ENCODE measurements around the gene ZNF853. TPM values are rescaled to one million over a fixed set of nuclear protein-coding genes. Genes with fewer than 3 reads are reported as not detected.

ZNF853 gene
- polyA plus RNA-seq, 1 donor (not counting 4 experiments of a cell fraction or from before 2014, with no cell fraction given) = 0.03 TPM

GRCh38 chr7:6577369-6578113 is 37.9 kb upstream of the ZNF853 start, which contains the start of gene ZDHHC4:
Gene ZDHHC4, plus strand, starts transcription at chr7:6577454. Its CDS starts 3,108 bp downstream, at chr7:6580562.
- H3K36me3 ChIP-seq (ENCODE audit: control insufficient read depth in 2 of 2, extremely low read depth in 1 of 2, insufficient read depth in 2 of 2, low read length in 2 of 2) = peaks cover 2 to 4% of the 10 kb centered on the region in 2 experiments
- H3K9me3 ChIP-seq (ENCODE audit: control insufficient read depth, low read depth, low read length) = no peaks in the 10 kb centered on the region
- no peaks in the 10 kb centered on the region for H3K79me2 ChIP-seq (ENCODE audit: control insufficient read depth, insufficient read depth, low read length)
- peak within 1 kb of the TSS; percentile 71 for H3K27ac ChIP-seq (ENCODE audit: control insufficient read depth, insufficient read depth, low read length)
- dilution Hi-C loops (cut with MboI; ENCODE audit: extremely low pct_ligation_motif_present, low sequenced_read_pairs) = no loop called here
- no peaks in the 10 kb centered on the region for H3K27me3 ChIP-seq (ENCODE audit: control insufficient read depth, extremely low read depth, insufficient read depth, low read length)
- H2AFZ ChIP-seq (ENCODE audit: control insufficient read depth, low read length) = peak within 1 kb of the TSS; percentile 87
- H3K4me1 ChIP-seq (ENCODE audit: control insufficient read depth, extremely low read depth, insufficient read depth, low read length) = no peaks in the 10 kb centered on the region
- no peak for FAIRE-seq
- no peak for TF ChIP-seq EZH2 (IDR thresholded peaks at IDR 0.05; ENCODE audit: low read length)
- no peak for TF ChIP-seq CTCF (optimal IDR thresholded peaks at IDR 0.05 in 1 of 3, IDR thresholded peaks at IDR 0.05 in 1 of 3, conservative IDR thresholded peaks at IDR 0.05 in 1 of 3; ENCODE audit: extremely low read depth in 1 of 3, insufficient read depth in 2 of 3, low read length in 3 of 3)
- peak within 1 kb of the TSS; percentile 64 for H3K4me2 ChIP-seq (ENCODE audit: control insufficient read depth, extremely low read depth, insufficient read depth, low read depth, low read length)
- H3K9ac ChIP-seq (ENCODE audit: control insufficient read depth, extremely low read depth, insufficient read depth, low read length) = peak within 1 kb of the TSS; percentile 79
- H3K9me1 ChIP-seq (ENCODE audit: control insufficient read depth, extremely low read depth, insufficient read depth, low read length) = no peaks in the 10 kb centered on the region
- peak within 1 kb of the TSS; percentile 59 to 76 (median 73) for H3K4me3 ChIP-seq (ENCODE audit: control insufficient read depth in 2 of 3, extremely low read depth in 1 of 3, insufficient read depth in 2 of 3, low read depth in 1 of 3, low read length in 3 of 3)
- DNase-seq (ENCODE audit: low read depth, low spot score) = no peak
- no peaks in the 10 kb centered on the region for H4K20me1 ChIP-seq (ENCODE audit: control insufficient read depth, extremely low read depth, insufficient read depth, low read length)

- H3K4me3 ChIP-seq (ENCODE audit: control insufficient read depth in 2 of 3, extremely low read depth in 1 of 3, insufficient read depth in 2 of 3, low read depth in 1 of 3, low read length in 3 of 3) = peak overlapping the region in 2 of 3 experiments; percentile 73 to 76
- FAIRE-seq (no peak), DNase-seq (ENCODE audit: low read depth, low spot score) (no peak)
- no peak overlapping the region for H2AFZ ChIP-seq (ENCODE audit: control insufficient read depth, low read length)
- no peaks in the 10 kb centered on the region for H4K20me1 ChIP-seq (ENCODE audit: control insufficient read depth, extremely low read depth, insufficient read depth, low read length)
- H3K79me2 ChIP-seq (ENCODE audit: control insufficient read depth, insufficient read depth, low read length) = no peaks in the 10 kb centered on the region
- H3K4me1 ChIP-seq (ENCODE audit: control insufficient read depth, extremely low read depth, insufficient read depth, low read length) = no peaks in the 10 kb centered on the region
- H3K9me3 ChIP-seq (ENCODE audit: control insufficient read depth, low read depth, low read length) = no peaks in the 10 kb centered on the region
- no peak overlapping the region for H3K9ac ChIP-seq (ENCODE audit: control insufficient read depth, extremely low read depth, insufficient read depth, low read length)
- peak overlapping the region; percentile 64 for H3K4me2 ChIP-seq (ENCODE audit: control insufficient read depth, extremely low read depth, insufficient read depth, low read depth, low read length)
- TF ChIP-seq CTCF (optimal IDR thresholded peaks at IDR 0.05 in 1 of 3, IDR thresholded peaks at IDR 0.05 in 1 of 3, conservative IDR thresholded peaks at IDR 0.05 in 1 of 3; ENCODE audit: extremely low read depth in 1 of 3, insufficient read depth in 2 of 3, low read length in 3 of 3) (no peak), EZH2 (IDR thresholded peaks at IDR 0.05; ENCODE audit: low read length) (no peak)
- dilution Hi-C loops (cut with MboI; ENCODE audit: extremely low pct_ligation_motif_present, low sequenced_read_pairs) = no loop called here
- H3K36me3 ChIP-seq (ENCODE audit: control insufficient read depth in 2 of 2, extremely low read depth in 1 of 2, insufficient read depth in 2 of 2, low read length in 2 of 2) = peaks cover 2 to 6% of the 10 kb centered on the region in 2 experiments
- H3K27me3 ChIP-seq (ENCODE audit: control insufficient read depth, extremely low read depth, insufficient read depth, low read length) = no peaks in the 10 kb centered on the region
- H3K9me1 ChIP-seq (ENCODE audit: control insufficient read depth, extremely low read depth, insufficient read depth, low read length) = no peaks in the 10 kb centered on the region
- H3K27ac ChIP-seq (ENCODE audit: control insufficient read depth, insufficient read depth, low read length) = no peak overlapping the region
Observed at GRCh38 chr7:6578114-6579084, 37.0 kb upstream of the ZNF853 start.
